ENCODE measurements around the gene CALD1.

DNA sequence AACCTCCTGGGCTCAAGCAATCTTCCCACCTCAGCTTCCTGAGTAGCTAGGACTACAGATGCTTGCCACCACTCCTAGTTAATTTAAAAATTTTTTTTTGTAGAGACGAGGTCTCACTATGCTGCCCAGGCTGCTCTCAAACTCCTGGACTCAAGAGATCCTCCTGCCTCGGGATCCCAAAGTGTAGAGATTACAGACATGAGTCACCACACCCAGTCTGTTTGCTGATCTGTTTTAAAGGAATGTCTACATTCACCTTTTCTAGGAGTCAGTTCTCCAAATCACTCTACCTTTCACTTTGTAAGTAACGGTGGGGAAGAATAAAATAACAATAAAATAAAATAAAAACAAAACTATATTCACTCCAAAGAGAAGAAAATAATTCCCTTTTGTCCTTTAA lies 120.3 kb downstream of the CALD1 start:
- TF ChIP-seq EZH2 (IDR thresholded peaks at IDR 0.05; ENCODE audit: low read depth, unreplicated experiment): no peak
- no peak for TF ChIP-seq CTCF (conservative IDR thresholded peaks at IDR 0.05; ENCODE audit: low read depth in 2 of 2)
- TF ChIP-seq, protein P1, sequence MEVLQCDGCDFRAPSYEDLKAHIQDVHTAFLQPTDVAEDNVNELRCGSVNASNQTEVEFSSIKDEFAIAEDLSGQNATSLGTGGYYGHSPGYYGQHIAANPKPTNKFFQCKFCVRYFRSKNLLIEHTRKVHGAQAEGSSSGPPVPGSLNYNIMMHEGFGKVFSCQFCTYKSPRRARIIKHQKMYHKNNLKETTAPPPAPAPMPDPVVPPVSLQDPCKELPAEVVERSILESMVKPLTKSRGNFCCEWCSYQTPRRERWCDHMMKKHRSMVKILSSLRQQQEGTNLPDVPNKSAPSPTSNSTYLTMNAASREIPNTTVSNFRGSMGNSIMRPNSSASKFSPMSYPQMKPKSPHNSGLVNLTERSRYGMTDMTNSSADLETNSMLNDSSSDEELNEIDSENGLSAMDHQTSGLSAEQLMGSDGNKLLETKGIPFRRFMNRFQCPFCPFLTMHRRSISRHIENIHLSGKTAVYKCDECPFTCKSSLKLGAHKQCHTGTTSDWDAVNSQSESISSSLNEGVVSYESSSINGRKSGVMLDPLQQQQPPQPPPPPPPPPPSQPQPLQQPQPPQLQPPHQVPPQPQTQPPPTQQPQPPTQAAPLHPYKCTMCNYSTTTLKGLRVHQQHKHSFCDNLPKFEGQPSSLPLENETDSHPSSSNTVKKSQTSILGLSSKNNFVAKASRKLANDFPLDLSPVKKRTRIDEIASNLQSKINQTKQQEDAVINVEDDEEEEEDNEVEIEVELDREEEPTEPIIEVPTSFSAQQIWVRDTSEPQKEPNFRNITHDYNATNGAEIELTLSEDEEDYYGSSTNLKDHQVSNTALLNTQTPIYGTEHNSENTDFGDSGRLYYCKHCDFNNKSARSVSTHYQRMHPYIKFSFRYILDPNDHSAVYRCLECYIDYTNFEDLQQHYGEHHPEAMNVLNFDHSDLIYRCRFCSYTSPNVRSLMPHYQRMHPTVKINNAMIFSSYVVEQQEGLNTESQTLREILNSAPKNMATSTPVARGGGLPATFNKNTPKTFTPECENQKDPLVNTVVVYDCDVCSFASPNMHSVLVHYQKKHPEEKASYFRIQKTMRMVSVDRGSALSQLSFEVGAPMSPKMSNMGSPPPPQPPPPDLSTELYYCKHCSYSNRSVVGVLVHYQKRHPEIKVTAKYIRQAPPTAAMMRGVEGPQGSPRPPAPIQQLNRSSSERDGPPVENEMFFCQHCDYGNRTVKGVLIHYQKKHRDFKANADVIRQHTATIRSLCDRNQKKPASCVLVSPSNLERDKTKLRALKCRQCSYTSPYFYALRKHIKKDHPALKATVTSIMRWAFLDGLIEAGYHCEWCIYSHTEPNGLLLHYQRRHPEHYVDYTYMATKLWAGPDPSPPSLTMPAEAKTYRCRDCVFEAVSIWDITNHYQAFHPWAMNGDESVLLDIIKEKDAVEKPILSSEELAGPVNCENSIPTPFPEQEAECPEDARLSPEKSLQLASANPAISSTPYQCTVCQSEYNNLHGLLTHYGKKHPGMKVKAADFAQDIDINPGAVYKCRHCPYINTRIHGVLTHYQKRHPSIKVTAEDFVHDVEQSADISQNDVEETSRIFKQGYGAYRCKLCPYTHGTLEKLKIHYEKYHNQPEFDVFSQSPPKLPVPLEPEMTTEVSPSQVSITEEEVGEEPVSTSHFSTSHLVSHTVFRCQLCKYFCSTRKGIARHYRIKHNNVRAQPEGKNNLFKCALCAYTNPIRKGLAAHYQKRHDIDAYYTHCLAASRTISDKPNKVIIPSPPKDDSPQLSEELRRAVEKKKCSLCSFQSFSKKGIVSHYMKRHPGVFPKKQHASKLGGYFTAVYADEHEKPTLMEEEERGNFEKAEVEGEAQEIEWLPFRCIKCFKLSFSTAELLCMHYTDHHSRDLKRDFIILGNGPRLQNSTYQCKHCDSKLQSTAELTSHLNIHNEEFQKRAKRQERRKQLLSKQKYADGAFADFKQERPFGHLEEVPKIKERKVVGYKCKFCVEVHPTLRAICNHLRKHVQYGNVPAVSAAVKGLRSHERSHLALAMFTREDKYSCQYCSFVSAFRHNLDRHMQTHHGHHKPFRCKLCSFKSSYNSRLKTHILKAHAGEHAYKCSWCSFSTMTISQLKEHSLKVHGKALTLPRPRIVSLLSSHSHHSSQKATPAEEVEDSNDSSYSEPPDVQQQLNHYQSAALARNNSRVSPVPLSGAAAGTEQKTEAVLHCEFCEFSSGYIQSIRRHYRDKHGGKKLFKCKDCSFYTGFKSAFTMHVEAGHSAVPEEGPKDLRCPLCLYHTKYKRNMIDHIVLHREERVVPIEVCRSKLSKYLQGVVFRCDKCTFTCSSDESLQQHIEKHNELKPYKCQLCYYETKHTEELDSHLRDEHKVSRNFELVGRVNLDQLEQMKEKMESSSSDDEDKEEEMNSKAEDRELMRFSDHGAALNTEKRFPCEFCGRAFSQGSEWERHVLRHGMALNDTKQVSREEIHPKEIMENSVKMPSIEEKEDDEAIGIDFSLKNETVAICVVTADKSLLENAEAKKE (CRISPR knock-in tag; IDR thresholded peaks at IDR 0.05): no peak

All from GM23338 (cell line).